Heart left ventricle (tissue), 13 donors: Measurements from ENCODE around the gene SLC66A1.

Experiments
- CTCF ChIP-seq, 12 donors: fragments of 200-600 bp; sonication (generic) in 4 of 12; IDR thresholded peaks; one replicate each; pipeline versions ENCODE4 v1.5.0 to v1.8.0; 2018 to 2022; ENCODE audit warnings: antibody characterized with exemption in 12 of 12, mild to moderate bottlenecking in 5 of 12
- POLR2A ChIP-seq, 2 donors: fragments of 450-650 bp; IDR thresholded peaks; one replicate each; pipeline ENCODE4 v1.6.1; 2017; ENCODE audit warnings: antibody characterized with exemption in 2 of 2, mild to moderate bottlenecking in 2 of 2, moderate library complexity in 2 of 2
- donor health status: ischemic (EF 13 %, LVEDD 7.1; RV severe dilation, severe dysfunction).
- donor health status: DM: no; HTN: yes; CAD: no.
- donor health status: DM: no; HTN: no; CAD: no.
- donor health status: ischemic (EF 25% LVEDD 6.9; RV normal size, moderate dysfunction).
- donor health status: ischemic (EF 25% LVEDD 5.7; RV mildly dilated, moderate dysfunction).
- donor health status: ischemic (EF 35%, LVEDD 5.7; RV mildly dilated, moderate dysfunction).
- donor health status: nonischemic (EF 11% LVEDD 7.7; RV severe dilation, severe dysfunction).
- donor health status: DM: yes; HTN: yes; CAD: no.
- donor health status: PGD.
- donor health status: ischemic (EF 29% LVEDD 5.4; RV normal size, mild dysfunction).
- donor health status: nonischemic (EF 23%, LVEDD 6.1; RV moderate dilation, normal function).

- TF ChIP-seq CTCF (IDR thresholded peaks at IDR 0.05) (no peak), POLR2A (IDR thresholded peaks at IDR 0.05) (no peak)
These were observed 22.9 kb upstream of the SLC66A1 start for GRCh38 chr1:19289244-19289643.
